RCC 7860 (cell line): ENCODE measurements around the gene NCAN.

Source experiments
- DNase-seq: peaks from one replicate; pipeline ENCODE4 v3.0.0-alpha.2; 2015; ENCODE audit warnings: low spot score
- FAIRE-seq: peaks from 2 replicates; lab custom pipeline; 2012; peaks lifted over from hg19 to GRCh38; lab: Jason Lieb, UNC

Gene NCAN

GRCh38 chr19:19258589-19259338 is 47.0 kb downstream of the NCAN start:
- FAIRE-seq (no peak), DNase-seq (no peak)

GRCh38 chr19:19259741-19260140 is 48.0 kb downstream of the NCAN start:
- FAIRE-seq, result no peak
- DNase-seq, result no peak

GRCh38 chr19:19260417-19261214 is 48.9 kb downstream of the NCAN start:
- DNase-seq, result no peak
- FAIRE-seq, result no peak

- no peak for DNase-seq
- no peak for FAIRE-seq
Measured at GRCh38 chr19:19261350-19262189, 49.8 kb downstream of the NCAN start.

GRCh38 chr19:19262190-19263057 is 50.7 kb downstream of the NCAN start:
- DNase-seq (no peak), FAIRE-seq (no peak)

GRCh38 chr19:19263886-19264487 is 52.2 kb downstream of the NCAN start:
- no peak for FAIRE-seq
- no peak for DNase-seq

GRCh38 chr19:19267305-19267704 is 55.5 kb downstream of the NCAN start:
- no peak for DNase-seq
- FAIRE-seq, result no peak

- FAIRE-seq, result no peak
Measured at GRCh38 chr19:19268453-19269385, 57.0 kb downstream of the NCAN start.

GRCh38 chr19:19269952-19270694 is 58.4 kb downstream of the NCAN start:
- DNase-seq, result no peak
- FAIRE-seq, result no peak

More at GRCh38 chr19:19268453-19269385, 57.0 kb downstream of the NCAN start:
- DNase-seq, result no peak

GRCh38 chr19:19270749-19271571 is 59.2 kb downstream of the NCAN start:
- DNase-seq (no peak), FAIRE-seq (no peak)

- FAIRE-seq, result no peak
Measured at GRCh38 chr19:19271828-19272599, 60.3 kb downstream of the NCAN start.

GRCh38 chr19:19274146-19274545 is 62.4 kb downstream of the NCAN start:
- DNase-seq (no peak), FAIRE-seq (no peak)

More at GRCh38 chr19:19271828-19272599, 60.3 kb downstream of the NCAN start:
- no peak for DNase-seq

- FAIRE-seq, result no peak
- DNase-seq, result no peak
Measured at GRCh38 chr19:19274716-19275565, 63.2 kb downstream of the NCAN start.

GRCh38 chr19:19276386-19276785 is 64.6 kb downstream of the NCAN start:
- no peak for DNase-seq
- FAIRE-seq, result no peak

- DNase-seq, result no peak
- FAIRE-seq, result no peak
Measured at GRCh38 chr19:19276851-19277250, 65.1 kb downstream of the NCAN start.

GRCh38 chr19:19278315-19278714 is 66.6 kb downstream of the NCAN start:
- DNase-seq (no peak), FAIRE-seq (no peak)
